GM23338 (cell line): ENCODE data around the gene UCN3.

ENCODE experiments used
- CTCF ChIP-seq, 2 experiments: fragments of 200-600 bp in 1 of 2; sonication (generic) in 1 of 2; conservative IDR thresholded peaks; 2 replicates each; pipeline versions ENCODE4 v1.5.1 to v1.6.1; 2016 to 2017; ENCODE audit warnings: antibody characterized with exemption in 2 of 2, low read depth in 2 of 2, mild to moderate bottlenecking in 2 of 2, moderate library complexity in 1 of 2
- EZH2phosphoT487 ChIP-seq: fragments of 200-600 bp; sonication (generic); IDR thresholded peaks from one replicate; pipeline ENCODE4 v1.8.1; 2018; ENCODE audit warnings: antibody characterized with exemption; ENCODE audit not compliant: unreplicated experiment
- JUNB ChIP-seq: IDR thresholded peaks from one replicate; pipeline ENCODE4 v1.6.1; 2016; ENCODE audit warnings: antibody characterized with exemption; ENCODE audit not compliant: unreplicated experiment

DNA sequence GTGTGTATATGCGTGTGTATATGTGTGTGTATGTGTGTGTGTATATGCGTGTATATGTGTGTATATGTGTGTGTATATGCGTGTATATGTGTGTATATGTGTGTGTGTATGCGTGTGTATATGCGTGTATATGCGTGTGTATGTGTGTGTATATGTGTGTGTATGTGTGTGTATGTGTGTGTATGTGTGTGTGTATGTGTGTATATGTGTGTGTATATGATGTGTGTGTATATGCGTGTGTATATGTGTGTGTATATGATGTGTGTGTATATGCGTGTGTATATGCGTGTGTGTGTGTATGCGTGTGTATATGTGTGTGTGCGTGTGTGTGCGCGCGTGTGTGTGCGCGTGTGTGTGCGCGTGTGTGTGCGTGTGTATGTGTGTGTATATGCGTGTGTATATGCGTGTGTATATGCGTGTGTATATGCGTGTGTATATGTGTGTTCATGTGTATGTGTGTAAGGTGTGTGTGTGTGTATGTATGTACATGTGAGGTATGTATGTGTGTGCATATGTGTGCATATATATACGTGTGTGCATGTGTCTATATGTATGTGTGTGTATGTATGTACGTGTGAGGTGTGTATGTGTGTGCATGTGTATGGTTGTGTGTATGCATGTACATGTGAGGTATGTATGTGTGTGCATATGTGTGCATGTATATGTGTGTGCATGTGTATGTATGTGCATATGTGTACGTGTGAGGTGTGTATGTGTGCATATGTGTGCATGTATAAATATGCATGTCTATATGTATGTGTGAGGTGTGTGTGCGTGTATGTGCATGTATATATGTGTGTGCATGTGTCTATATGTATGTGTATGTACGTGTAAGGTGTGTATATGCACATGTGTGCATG is 6.0 kb downstream of the UCN3 start:
- TF ChIP-seq JUNB (no peak), CTCF (conservative IDR thresholded peaks at IDR 0.05; ENCODE audit: low read depth in 2 of 2) (no peak), EZH2phosphoT487 (no peak)
